Measurements from ENCODE around the gene DUSP1.

Gene DUSP1

DNA sequence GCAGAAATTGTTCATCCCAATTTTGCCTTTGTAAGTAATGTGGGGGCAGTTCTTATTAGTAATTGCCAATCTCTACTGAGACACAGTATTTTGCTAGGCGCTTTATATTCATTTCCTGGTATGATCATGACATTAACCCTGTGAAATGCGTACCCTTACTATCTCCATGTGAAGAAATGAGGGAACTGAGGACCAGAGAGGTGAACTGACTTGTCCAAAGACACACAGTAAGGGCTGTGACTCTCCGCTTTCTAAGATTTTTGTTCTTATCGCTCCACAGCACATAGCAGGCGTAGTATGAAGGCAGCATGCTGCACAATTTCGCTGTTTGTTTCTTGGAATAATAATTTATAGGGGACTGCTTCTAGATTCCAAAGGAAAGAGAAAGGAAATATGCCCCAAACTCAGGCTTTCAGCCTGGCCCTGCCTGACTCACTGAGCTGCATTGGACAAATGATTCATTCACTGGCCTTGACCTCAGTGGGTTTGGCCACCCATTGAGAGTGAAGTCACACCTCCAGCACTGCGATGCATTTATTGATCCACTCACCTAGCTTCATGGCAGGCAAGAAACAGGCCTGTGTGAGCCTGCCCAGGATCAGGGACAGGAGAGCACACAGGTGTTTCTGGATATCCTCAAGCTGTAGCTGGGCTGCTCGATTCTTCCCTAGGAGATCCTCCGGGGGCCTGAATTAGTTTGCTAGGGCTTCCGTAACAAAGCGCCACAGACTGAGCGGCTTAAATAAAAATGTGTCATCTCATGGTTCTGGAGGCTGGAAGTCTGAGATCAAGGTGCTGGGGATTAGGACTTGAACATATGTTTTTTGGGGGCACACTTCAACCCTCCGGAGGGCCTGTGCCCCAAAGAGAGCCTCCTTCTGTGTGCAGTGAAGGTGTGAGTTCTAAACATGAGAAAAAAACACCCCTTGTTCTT, 7.2 kb upstream of the DUSP1 start:
- DNase-seq = no peak

GRCh38 chr5:172776235-172776594, 5.2 kb upstream of the DUSP1 start:
- DNase-seq = no peak

- DNase-seq = no peak
Measured at GRCh38 chr5:172775326-172776234, 4.6 kb upstream of the DUSP1 start.

GRCh38 chr5:172774561-172775315, 3.7 kb upstream of the DUSP1 start:
- no peak for DNase-seq

DNA sequence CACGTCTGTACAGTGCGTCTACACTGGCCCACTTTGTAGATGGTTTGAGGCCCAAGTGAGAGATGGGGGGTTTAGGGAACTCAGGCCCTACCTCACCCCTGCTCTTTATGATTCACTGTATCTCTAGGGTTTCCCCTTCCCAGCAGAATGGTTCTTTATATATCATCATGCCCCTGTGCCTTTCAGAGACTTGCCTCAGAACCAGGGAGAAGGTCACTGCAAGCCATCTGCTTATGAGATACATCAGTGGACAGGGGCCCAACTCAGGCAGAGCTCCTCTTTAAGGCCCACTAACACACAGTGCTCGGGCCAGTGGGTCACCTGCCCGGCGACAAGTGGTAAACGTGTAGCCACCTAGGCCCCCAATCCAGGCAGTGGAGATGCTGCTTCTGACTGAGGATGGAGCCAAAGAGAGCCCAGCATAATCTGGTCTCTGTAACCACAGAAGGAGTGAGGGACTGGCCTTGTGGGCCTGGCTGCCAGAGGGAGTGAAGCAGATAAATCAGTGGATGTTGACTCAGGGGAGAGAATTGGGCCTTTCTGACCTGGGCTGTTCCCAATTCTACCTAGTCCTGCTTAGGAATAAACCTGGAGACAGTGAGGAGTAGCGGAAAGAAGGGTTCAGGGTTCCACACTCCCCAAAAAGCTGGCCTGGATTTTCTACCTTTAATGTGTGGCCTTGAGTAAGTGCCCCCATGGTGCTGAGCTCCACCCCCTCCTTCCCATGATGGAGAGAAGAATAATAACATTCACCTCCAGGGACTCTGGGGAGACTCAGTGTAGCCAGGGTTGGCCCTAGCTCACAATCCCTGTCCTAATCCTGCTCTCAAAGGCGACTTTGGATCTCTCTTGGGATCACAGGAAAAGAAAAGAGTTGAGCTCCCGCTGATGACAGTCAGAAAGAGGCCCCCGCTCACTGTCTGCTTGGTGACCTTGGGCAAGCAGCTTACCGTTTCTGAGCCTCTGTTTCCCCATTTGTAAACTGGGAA, 2.8 kb upstream of the DUSP1 start:
- DNase-seq = no peak

DNA sequence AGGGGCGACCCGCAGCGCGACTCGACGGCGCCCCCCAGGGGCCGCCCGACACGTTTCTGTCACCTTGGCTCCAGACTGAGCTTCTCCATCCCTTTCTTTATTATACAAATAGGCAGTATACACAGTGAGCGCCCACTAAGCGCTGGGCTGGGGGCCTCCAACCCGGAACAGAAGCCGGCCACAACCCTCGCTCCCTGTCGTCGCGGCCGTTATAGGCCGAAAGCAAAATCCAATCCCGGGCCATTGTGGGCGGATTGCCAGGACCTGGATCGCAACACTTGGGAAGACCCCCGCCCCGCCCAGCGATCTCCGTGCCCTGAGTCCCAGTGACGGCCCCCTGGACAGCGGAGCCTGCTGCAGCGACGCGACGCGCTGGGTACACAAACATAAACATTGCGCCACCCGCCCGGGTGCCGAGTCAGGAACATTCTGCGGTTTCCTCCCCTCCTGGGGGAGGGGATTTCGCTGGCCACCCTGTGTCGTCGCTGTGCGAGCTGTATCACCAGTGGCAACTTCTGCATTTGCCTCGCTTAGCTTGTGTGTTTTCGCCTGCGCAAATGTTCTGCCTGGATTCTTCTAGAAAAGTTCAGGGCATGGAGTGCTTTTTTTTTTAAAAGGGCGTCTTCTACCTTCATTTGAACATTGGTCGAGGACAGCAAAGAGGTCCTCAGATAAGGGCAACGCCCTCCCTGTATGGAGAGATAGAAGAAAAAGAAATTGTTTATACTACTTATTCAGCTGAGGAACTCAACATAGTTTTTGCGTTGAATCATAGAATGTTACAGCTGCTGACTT, 1.3 kb upstream of the DUSP1 start:
- peak; percentile 81 for DNase-seq

GRCh38 chr5:172771439-172772111, 580 bp upstream of the DUSP1 start:
- peak; percentile 39 for DNase-seq

GRCh38 chr5:172770374-172770674, 671 bp downstream of the DUSP1 start:
- DNase-seq = peak; percentile 17

DNA sequence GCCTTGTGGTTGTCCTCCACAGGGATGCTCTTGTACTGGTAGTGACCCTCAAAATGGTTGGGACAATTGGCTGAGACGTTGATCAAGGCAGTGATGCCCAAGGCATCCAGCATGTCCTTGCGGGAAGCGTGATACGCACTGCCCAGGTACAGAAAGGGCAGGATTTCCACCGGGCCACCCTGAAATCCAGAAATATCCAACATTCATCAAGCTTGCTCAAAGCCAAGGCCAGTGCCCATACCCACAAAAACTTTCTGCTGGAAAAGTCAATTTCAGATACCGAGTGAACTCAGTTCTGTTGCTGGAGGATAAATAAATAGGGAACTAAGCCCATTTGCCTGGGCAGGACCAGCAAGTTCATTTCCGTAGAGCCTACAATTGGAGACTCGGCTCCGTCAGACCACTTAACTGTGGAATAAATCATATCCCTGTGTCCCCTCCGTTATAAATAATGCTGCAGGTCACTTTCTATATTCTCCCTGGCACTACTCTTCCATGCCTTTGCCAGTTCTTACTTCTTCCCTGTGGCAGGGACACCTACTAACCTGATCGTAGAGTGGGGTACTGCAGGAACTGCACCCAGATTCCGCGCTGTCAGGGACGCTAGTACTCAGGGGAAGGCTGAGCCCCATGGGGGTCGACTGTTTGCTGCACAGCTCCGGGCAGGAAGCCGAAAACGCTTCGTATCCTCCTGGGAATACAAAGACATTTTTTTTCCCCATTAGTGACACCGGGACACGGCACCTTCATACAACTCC, 1.2 kb downstream of the DUSP1 start:
- no peak for DNase-seq

GRCh38 chr5:172769342-172769615, 1.7 kb downstream of the DUSP1 start:
- no peak for DNase-seq

GRCh38 chr5:172768573-172769341, 2.2 kb downstream of the DUSP1 start:
- DNase-seq = peak; percentile 24

DNA sequence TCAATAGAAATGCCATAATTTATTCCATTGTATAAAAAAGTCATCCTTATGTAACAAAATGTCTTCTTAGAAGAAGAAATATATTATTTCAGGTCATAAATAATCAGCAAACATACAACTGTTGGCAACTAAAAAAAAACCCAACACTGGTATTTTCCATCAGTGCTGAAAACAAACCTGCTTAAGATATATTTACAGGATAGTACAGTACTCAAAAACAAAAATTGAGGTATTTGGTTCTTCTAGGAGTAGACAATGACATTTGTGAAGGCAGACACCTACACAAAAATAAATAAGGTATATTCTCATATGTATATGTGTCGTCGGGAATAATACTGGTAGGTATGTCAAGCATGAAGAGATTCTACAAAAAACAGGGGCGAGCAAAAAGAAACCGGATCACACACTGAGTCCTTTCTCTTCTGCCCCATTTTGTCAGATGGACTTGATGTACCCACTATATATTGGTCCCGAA, 2.9 kb downstream of the DUSP1 start:
- DNase-seq = no peak

DNA sequence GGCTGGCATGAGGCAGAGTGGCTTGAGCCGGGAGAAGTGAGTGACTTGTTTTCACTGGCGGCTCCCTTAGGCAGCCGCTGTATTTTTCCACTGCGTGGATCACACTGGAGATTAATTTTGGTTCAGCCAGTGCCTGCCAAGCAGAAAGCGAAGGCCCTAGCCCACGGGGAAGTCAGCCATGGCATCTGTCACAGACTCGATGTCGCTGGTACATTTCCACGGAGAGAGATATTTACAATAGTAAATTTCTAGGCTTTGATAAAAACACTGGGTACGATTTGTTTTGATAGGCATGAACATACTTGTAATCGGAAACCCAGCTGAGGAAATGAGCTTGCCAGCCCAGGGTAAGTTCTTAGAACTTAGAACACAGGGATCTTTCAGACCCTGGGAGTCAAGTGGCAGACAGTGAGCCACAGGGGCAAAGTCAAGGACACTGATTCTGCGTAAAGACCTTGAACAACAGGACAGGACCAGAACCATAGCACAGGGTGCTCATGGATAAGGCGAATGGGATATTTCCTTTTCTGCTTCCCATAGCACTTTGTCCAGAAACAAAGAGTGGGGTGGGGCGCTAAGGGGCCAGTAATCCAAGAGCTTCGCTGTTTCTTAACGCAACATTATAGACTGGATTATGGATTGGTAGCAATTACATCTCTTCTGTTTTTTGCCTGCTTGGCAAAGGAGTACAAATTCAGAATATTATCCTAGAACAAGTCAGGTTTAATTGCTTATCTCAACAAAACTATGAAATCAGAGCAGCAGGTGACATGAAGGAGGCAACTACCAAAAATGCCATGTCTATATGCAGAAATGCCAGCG, 4.5 kb downstream of the DUSP1 start:
- DNase-seq = peak; percentile 39

- no peak for DNase-seq
Measured at GRCh38 chr5:172765766-172766286, 5.2 kb downstream of the DUSP1 start.

GRCh38 chr5:172764861-172765765, 5.9 kb downstream of the DUSP1 start:
- peak; percentile 97 for DNase-seq

DNA sequence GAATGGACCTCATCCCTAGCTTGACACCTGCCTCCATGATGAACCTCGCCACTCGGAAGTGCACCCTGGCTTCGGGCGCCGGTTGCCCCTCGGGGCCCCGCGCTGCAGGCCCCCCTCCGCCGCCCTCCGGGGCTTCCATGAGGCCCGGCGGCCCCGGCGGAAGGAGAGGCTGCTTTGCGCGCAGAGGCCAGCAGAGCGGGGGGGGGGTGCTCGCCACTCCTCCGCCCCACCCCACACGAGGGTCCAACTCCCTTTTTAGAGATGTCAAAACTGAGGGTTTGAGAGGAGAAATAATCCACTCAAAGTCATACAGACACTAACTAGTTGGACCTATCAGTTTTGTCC, 7.9 kb downstream of the DUSP1 start:
- no peak for DNase-seq
